GM10266 (cell line): ENCODE results near the gene FOXR1.
A peak's percentile ranks its signal among the peaks of the same experiment; 100 is the strongest.

ENCODE experiments used
- DNase-seq: peaks from one replicate; pipeline ENCODE4 v3.0.0; 2012; ENCODE audit errors: extremely low spot score
- CTCF ChIP-seq: IDR thresholded peaks from 2 replicates; pipeline ENCODE4 v1.5.1; 2012; ENCODE audit warnings: mild to moderate bottlenecking, low read depth; ENCODE audit not compliant: control insufficient read depth, insufficient read depth; ENCODE audit errors: missing control alignments

Gene FOXR1

GRCh38 chr11:119021631-119022030, 50.1 kb downstream of the FOXR1 start:
- TF ChIP-seq CTCF = no peak

GRCh38 chr11:119023741-119024140, 52.2 kb downstream of the FOXR1 start:
- no peak for TF ChIP-seq CTCF
- no peak for DNase-seq

More at GRCh38 chr11:119021631-119022030, 50.1 kb downstream of the FOXR1 start:
- no peak for DNase-seq

- no peak for TF ChIP-seq CTCF
- DNase-seq = no peak
Observed at GRCh38 chr11:119024430-119025098, 53.0 kb downstream of the FOXR1 start.

- no peak for DNase-seq
- TF ChIP-seq CTCF = no peak
Observed at GRCh38 chr11:119025099-119025473, 53.5 kb downstream of the FOXR1 start.

GRCh38 chr11:119025541-119025940, 54.0 kb downstream of the FOXR1 start:
- TF ChIP-seq CTCF = no peak
- DNase-seq = no peak

DNA sequence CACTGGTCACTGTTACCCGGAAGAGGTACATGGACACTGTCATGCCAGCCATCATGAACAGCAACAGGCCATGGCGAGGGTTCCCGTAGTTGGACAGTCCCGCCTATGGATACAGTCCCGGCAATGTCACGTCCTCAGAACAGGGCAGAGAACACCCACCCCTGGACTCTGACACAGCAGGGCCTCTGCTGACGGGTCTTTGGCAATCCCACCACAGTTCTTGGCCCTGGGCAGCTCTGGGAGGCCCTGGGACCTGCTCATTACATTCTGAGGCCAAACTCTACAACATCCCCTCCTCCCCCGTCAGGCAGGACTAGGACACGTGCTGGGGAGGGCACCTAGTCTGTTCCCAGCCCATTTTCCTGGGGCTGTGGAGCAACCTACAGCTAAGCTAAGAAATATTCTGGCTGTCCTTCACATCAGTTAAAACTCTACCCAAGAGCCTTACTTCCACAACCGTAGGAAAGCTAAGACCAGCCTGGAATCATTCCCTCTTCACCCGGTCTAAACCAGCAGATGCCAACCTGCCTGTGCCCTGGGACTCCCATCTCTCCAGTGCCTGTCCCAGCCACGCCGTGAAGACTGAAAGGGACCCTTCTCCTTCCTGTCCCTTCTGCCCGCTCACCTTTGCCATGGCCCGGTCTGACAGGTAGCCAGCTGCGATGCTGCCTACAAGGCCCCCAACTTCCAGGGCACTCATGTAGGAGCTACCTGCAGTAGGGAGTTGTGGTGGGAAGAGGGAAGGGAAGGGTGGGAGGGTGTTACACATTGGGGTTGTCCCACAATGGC, 54.6 kb downstream of the FOXR1 start:
- TF ChIP-seq CTCF = no peak
- DNase-seq = no peak

DNA sequence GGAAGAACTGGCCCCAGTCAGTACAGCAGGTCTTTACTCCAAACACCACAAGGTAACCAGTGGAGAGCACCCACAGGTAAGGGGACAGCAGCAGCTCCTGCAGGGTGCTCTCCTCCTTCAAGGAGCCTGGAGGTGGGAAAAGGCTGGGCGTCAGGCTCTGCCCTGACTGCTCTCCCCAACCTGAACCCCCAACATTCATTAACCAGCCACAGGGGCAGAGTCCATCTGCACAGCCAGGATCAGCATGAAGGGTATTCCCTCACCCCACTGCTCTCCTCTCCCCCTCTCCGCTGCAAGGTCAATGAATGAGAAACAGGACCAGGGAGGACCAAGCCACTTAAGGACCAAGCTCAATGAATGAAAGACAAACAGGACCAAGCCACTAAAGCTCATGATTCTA, 55.4 kb downstream of the FOXR1 start:
- no peak for TF ChIP-seq CTCF
- DNase-seq = peak; percentile 3
